ENCODE measurements around the gene SMIM36.

DNA sequence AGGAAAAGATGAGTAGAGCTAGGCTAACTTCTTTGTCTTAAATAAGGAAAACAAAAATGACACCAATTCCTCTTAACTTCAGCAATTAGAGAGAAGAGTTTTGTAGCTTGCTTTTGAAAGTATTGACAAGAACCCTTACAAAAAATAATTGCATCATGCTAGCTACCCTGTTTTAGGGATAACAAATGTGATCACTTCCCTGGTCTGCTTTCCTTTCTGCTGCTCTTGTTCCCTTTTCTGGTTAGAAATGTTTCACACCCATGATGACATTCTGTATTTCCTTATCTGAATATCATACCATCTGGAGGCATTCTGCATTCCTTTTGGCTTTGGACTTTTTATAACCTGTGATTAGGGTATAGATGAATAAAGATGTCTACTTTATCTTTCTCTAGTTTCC is 9.9 kb upstream of the SMIM36 start:
- no peak for TF ChIP-seq POLR2AphosphoS5 (IDR thresholded peaks at IDR 0.05; ENCODE audit: low read depth, low read length)
- no peak for TF ChIP-seq REST (IDR thresholded peaks at IDR 0.05; ENCODE audit: insufficient read depth in 1 of 2, low read depth in 2 of 2, low read length in 2 of 2)
- TF ChIP-seq TAF1 (IDR thresholded peaks at IDR 0.05; ENCODE audit: borderline replicate concordance, insufficient read depth, low read length) = no peak
- TF ChIP-seq SIN3A (IDR thresholded peaks at IDR 0.05; ENCODE audit: borderline replicate concordance, insufficient read depth, low read length) = no peak
